Neural progenitor cell (in vitro differentiated cells): ENCODE results near the gene ARHGEF6.

Experiments
- CTCF ChIP-seq: fragments of 200-600 bp; sonication (generic); IDR thresholded peaks from 2 replicates; pipeline ENCODE4 v1.5.1; 2017; ENCODE audit warnings: antibody characterized with exemption, mild to moderate bottlenecking
- EZH2 ChIP-seq: fragments of 200-600 bp; sonication (generic); IDR thresholded peaks from 2 replicates; pipeline ENCODE4 v1.6.1; 2017; ENCODE audit warnings: antibody characterized with exemption, mild to moderate bottlenecking, moderate library complexity
- EZH2phosphoT487 ChIP-seq: fragments of 200-600 bp; sonication (generic); IDR thresholded peaks from 2 replicates; pipeline ENCODE4 v1.6.1; 2017; ENCODE audit warnings: antibody characterized with exemption

GRCh38 chrX:136750364-136750763, 30.4 kb downstream of the ARHGEF6 start:
- no peak for TF ChIP-seq EZH2phosphoT487
- no peak for TF ChIP-seq CTCF
- no peak for TF ChIP-seq EZH2
